ENCODE data around the gene HOMER2.
"Not testable (repeated sequence)": the region's sequence is repeated elsewhere in the genome, so short reads cannot be mapped to it uniquely, and the experiment has no call there.

The HOMER2 gene

GRCh38 chr15:82894971-82895520, 57.5 kb downstream of the HOMER2 start:
- no peak for DNase-seq (ENCODE audit: low read depth in 2 of 2)

DNA sequence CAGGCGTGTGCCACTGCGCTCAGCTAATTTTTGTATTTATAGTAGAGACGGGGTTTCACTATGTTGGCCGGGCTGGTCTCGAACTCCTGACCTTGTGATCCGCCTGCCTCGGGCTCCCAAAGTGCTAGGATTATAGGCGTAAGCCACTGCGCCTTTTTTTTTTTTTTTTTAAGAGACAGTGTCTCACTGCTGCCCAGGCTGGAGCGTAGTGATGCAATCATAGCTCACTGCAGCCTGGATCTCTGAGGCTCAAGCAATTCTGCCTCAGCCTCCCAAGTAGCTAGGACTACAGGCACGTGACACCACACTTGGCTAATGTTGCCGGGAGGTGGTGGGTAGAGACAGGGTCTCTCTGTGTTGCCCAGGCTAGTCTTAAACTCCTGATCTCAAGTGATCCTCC, 59.0 kb downstream of the HOMER2 start:
- not testable (repeated sequence) for DNase-seq (ENCODE audit: low read depth in 2 of 2)

GRCh38 chr15:82892573-82892972, 59.9 kb downstream of the HOMER2 start:
- DNase-seq (ENCODE audit: low read depth in 2 of 2) = no peak

DNA sequence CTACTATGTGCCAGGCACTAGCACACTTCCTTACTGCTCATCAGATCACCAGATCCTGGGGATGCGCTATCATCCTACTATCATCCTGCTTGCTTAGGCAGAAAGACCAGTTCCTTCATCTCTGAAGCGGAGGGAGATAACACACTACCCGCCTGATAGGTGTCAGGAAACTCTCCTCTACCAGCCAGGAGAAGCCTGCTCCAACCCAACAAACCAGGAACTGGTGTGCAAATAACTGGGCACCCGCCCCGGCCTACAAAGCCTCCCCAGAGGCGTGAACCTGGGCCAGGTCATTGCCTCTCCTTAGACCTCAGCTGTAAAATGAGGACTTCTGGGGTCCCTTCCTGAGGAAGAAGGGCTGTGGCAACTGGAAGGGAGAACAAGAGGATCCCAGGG, 61.5 kb downstream of the HOMER2 start:
- DNase-seq (ENCODE audit: low read depth in 2 of 2) = no peak

DNA sequence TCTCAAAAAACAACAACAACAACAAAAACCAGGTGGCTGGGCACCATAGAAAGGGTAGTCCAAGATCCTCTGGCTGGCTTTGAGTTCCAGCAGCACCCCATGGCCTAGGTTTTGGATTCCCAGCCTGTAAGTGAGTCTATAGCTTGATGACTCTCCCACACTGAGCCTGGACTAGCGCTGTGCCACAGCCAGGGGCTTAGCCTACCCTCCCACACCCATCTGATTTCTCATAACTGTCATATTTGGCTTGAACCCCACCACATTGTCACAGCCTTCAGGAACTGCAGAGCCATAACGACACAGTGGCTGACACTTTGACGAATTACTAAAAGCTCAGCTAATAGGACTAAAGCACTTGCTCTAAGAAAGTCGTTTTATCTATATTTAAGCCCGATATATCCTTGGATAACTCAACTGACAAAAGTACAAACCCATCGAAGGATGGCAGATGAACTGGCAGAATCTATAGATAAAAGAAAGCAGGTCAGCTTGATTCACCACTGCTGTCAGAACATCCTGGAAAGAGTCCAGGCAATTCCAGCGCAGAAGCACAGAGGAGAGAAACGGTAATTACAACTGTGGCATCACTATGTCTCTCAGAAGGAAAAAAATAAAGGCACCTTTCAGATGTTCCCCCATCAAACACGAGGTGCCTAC, 62.1 kb downstream of the HOMER2 start:
- DNase-seq (ENCODE audit: low read depth in 2 of 2) = no peak

GRCh38 chr15:82882273-82882928, 70.1 kb downstream of the HOMER2 start:
- DNase-seq (ENCODE audit: low read depth in 2 of 2) = no peak

- no peak for DNase-seq (ENCODE audit: low read depth in 2 of 2)
These were observed 70.8 kb downstream of the HOMER2 start for GRCh38 chr15:82881747-82882146.

DNA sequence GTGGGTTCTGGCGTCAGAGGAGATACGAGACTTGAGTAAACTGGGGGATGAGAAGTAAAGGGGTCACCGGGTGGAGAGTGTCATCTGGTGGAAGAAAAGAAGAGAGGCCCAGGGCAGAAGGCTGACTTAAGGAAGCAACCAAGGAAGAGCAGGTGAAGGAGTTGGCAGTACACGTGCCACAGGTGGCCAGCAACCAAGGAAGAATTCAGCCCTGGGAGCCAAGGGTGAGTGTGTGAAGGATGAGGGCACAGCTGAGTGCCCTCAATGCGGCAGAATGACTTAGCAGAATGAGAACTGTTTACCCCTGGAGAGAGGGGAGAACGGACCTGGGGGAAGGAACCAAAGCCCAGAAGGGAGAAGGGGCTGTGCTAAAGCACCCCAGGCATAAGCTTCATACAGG, 71.8 kb downstream of the HOMER2 start:
- DNase-seq (ENCODE audit: low read depth in 2 of 2) = no peak

DNA sequence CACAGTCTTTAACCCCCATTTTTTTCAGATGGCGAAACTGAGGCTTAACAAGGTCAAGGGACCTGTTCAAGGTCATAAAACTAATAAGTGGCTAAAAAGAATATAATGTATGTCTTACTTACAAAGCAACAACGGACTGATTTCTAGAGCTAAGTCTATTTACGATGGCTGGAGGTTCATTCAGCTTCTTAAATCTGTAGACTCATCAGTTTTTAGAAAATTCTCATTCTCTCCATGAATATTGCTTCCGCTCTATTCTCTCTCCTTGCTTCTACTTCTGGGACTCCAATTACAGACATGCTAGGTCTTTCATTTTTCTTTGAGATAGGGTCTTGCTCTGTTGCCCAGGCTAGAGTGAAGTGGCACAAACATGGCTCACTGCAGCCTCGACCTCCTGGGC, 74.2 kb downstream of the HOMER2 start:
- DNase-seq (ENCODE audit: low read depth in 2 of 2) = no peak

GRCh38 chr15:82877825-82878224, 74.7 kb downstream of the HOMER2 start:
- DNase-seq (ENCODE audit: low read depth in 2 of 2) = no peak

- DNase-seq (ENCODE audit: low read depth in 2 of 2) = no peak
These were observed 77.0 kb downstream of the HOMER2 start for GRCh38 chr15:82875411-82876003.

GRCh38 chr15:82874961-82875360, 77.6 kb downstream of the HOMER2 start:
- no peak for DNase-seq (ENCODE audit: low read depth in 2 of 2)

DNA sequence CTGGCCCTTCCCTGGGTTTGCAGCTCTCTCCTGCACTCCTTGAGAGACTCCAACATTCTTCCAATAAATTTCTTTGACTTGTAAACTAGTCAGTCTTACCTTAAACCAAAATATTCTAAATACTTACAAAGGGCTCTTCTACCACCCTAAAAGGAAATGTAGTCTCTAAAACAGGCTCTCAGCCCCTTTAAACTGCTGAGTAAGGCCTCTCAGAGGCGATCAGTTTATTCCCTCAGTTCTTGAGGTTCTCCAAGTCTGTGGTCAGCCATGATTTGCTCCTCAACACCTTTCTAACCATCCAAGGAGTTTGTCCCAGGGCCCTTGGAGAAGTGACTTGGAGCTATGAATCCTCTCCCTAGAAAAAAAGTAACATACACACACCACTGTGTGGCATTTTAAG, 78.3 kb downstream of the HOMER2 start:
- DNase-seq (ENCODE audit: low read depth in 2 of 2) = no peak

- DNase-seq (ENCODE audit: low read depth in 2 of 2) = no peak
These were observed 79.4 kb downstream of the HOMER2 start for GRCh38 chr15:82873000-82873680.

GRCh38 chr15:82871832-82872484, 80.6 kb downstream of the HOMER2 start:
- no peak for DNase-seq (ENCODE audit: low read depth in 2 of 2)

DNA sequence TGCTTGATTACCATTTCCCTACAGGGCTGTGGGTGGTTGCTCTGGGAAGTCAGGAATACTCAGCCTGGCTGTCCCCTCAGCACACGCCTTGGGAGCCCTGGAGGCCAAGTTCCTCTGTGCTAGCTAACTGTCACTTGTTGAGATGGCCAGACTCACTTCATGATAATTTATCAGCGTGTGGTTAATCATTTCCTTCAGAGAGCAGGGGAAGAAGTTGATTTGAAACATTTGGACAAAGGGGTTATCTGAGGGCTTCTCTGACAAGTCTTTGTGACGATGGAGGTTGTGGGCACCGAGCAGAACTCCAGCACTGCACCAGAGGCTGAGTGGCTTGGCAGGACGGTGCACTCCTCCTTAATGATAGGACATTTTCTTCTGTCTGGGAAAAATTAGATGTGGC, 81.2 kb downstream of the HOMER2 start:
- no peak for DNase-seq (ENCODE audit: low read depth in 2 of 2)

- no peak for DNase-seq (ENCODE audit: low read depth in 2 of 2)
These were observed 81.7 kb downstream of the HOMER2 start for GRCh38 chr15:82870727-82871320.

GRCh38 chr15:82865981-82866380, 86.5 kb downstream of the HOMER2 start:
- not testable (repeated sequence) for DNase-seq (ENCODE audit: low read depth in 2 of 2)

GRCh38 chr15:82865581-82865980, 86.9 kb downstream of the HOMER2 start:
- not testable (repeated sequence) for DNase-seq (ENCODE audit: low read depth in 2 of 2)

DNA sequence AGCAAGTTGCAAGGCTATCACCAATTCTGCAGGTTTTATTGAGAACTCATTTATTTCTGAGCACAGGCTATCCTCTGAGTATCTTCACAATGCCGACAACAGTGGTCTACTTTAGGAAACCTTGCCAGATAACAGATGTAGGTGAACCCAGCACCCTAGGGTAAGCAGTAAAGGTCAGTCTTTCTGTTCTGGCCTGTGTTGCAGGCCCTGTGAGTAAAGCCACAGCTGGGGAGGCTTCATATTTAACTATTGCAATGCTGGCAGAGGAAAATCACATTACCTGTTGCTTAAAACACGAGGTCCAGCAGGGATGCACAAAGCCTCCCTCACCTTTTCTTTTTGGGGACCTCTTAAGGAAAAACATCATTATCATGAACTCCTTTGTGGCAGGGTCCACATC, 87.6 kb downstream of the HOMER2 start:
- DNase-seq (ENCODE audit: low read depth in 2 of 2) = no peak

DNA sequence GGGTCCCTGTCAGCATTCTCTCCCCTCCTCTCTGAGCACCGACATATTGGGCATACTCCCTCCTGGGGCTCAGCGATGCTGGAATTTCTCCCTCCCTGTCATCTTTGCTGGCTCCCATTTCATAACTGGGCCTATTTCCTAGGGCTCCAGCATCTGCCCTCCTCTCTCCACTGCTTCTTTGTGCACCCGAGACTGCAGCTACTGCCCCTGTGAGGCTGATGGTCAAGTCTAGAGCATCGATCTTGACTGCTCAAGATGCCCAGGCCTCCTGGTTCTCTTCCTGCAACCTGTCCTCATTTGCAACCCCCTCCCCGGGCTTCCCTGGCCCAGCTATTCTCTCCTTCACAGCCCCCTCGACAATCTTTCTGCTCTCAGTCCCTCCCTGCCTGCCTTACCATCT, 89.6 kb downstream of the HOMER2 start:
- no peak for DNase-seq (ENCODE audit: low read depth in 2 of 2)

GRCh38 chr15:82858932-82859331, 93.6 kb downstream of the HOMER2 start:
- no peak for DNase-seq (ENCODE audit: low read depth in 2 of 2)

Data from stimulated activated CD8-positive, alpha-beta memory T cell treated with anti-CD3 and anti-CD28 coated beads, Interleukin-15, amount 100 ng/mL, for 48 hours (primary cell).